GM12891 (cell line): ENCODE measurements around the gene GNB1.

Experiments
- POLR2A ChIP-seq: IDR thresholded peaks from 2 replicates; pipeline ENCODE4 v1.6.1; 2011; ENCODE audit warnings: low read depth, low read length, control low read depth
- POLR2AphosphoS5 ChIP-seq: IDR thresholded peaks from 2 replicates; pipeline ENCODE4 v1.6.1; 2011; ENCODE audit warnings: low read depth, low read length, control low read depth
- POU2F2 ChIP-seq: IDR thresholded peaks from 2 replicates; pipeline ENCODE4 v1.6.1; 2011; ENCODE audit warnings: low read depth, mild to moderate bottlenecking, control low read depth, low read length, moderate library complexity
- SPI1 ChIP-seq: IDR thresholded peaks from 2 replicates; pipeline ENCODE4 v1.6.1; 2011; ENCODE audit warnings: low read depth, low read length, control low read depth
- TAF1 ChIP-seq: IDR thresholded peaks from 2 replicates; pipeline ENCODE4 v1.6.1; 2011; ENCODE audit warnings: low read depth, low read length, control low read depth

DNA sequence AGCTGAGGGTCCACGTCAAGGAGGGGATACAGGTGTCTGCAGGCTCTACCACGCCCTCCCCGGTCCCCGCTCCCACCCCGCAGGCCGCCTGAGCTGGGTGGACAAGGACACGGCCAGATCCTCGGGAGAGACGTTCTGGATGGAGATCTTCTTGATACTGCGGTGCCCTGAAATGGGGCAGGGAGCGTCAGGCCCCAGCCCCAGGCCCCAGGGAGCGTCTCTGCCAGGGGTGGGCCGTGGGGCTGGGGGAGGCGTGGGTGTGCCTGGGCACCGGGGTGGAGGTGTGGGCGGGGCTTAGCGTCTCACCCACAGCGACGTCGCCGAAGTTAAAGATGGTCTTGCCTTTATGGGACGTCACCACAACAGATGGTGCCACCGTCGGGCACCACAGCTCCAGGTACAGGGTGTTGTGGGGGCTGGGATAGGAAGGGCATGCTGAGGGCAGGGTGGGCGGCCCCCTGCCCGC is 35.5 kb upstream of the GNB1 start:
- no peak for TF ChIP-seq POLR2A
- no peak for TF ChIP-seq POLR2AphosphoS5
- no peak for TF ChIP-seq TAF1
- TF ChIP-seq POU2F2 = no peak
- no peak for TF ChIP-seq SPI1
